Activated B cell treated with CpG ODN at 0.5 μM for 24 hours (primary cell): ENCODE data around the gene ANKMY1. TPM values are rescaled to one million over a fixed set of nuclear protein-coding genes. Genes with fewer than 3 reads are reported as not detected.

Source experiments
- ATAC-seq: fragments of 200-7000 bp; cut with Tn5 transposase; one replicate; pipeline ENCODE4 v1.10.0; 2021; ENCODE audit warnings: low read depth, mild to moderate bottlenecking, moderate library complexity
- CTCF ChIA-PET: fragments of 350-600 bp; sonication (Branson Sonifier 250); formaldehyde crosslinking; loops from one replicate; lab custom pipeline; 2021; ENCODE audit warnings: antibody characterized with exemption; lab: Charles Lee
- POLR2A ChIA-PET: fragments of 350-600 bp; sonication (Branson Sonifier 250); formaldehyde crosslinking; loops from one replicate; lab custom pipeline; 2021; ENCODE audit warnings: antibody characterized with exemption; lab: Charles Lee
- DNase-seq: peaks from one replicate; pipeline ENCODE4 v3.0.0; 2022
- H3K27ac Mint-ChIP-seq: one replicate; pipeline ENCODE4 v1.8.0; 2020; ENCODE audit warnings: mixed read lengths
- H3K27me3 Mint-ChIP-seq: one replicate; pipeline ENCODE4 v1.8.0; 2021; ENCODE audit warnings: mixed read lengths
- H3K36me3 Mint-ChIP-seq: one replicate; pipeline ENCODE4 v1.8.0; 2021; ENCODE audit warnings: low read depth, mixed read lengths
- H3K4me1 Mint-ChIP-seq: one replicate; pipeline ENCODE4 v1.8.0; 2021; ENCODE audit warnings: mixed read lengths
- H3K4me3 Mint-ChIP-seq: one replicate; pipeline ENCODE4 v1.8.0; 2020; ENCODE audit warnings: mild to moderate bottlenecking, mixed read lengths
- H3K9me3 Mint-ChIP-seq: one replicate; pipeline ENCODE4 v1.8.0; 2020; ENCODE audit warnings: mixed read lengths
- CTCF ChIP-seq: fragments of 200-600 bp; IDR thresholded peaks from one replicate; pipeline ENCODE4 v1.8.0; 2022; ENCODE audit warnings: antibody characterized with exemption, mild to moderate bottlenecking
- intact Hi-C: fragments of 100-400 bp; cut with micrococcal nuclease; formaldehyde crosslinking; loops from one replicate; pipeline ENCODE4 v1.15.1; 2024
- total RNA-seq: library from RNA; stranded (reverse); gene quantifications from 2 replicates; pipeline ENCODE4 v1.2.3, GENCODE V29; 2022

The ANKMY1 gene
- total RNA-seq, 1 donor from 2014 or later, result 40.4 TPM

GRCh38 chr2:240538031-240538780 is 19.6 kb downstream of the ANKMY1 start:
- ATAC-seq (no peak), DNase-seq (no peak)
- Mint-ChIP-seq H3K27me3 (no peaks in the 10 kb centered on the region), H3K36me3 (peaks cover 57% of the 10 kb centered on the region), H3K4me1 (no peaks in the 10 kb centered on the region), H3K27ac (no peak overlapping the region), H3K4me3 (no peak overlapping the region), H3K9me3 (peaks cover 3% of the 10 kb centered on the region)
- TF ChIP-seq CTCF, result no peak
- ChIA-PET CTCF (interaction anchor here (1.1 kb wide), 1 partner anchor 24 kb away, joined by 4 read pairs; no protein-coding TSS in a partner anchor), POLR2A (interaction anchor here (1.1 kb wide), 1 partner anchor 28 kb away, joined by 3 read pairs; no protein-coding TSS in a partner anchor)
- intact Hi-C loops, result no loop called here

- ATAC-seq (no peak), DNase-seq (no peak)
- Mint-ChIP-seq H3K36me3 (peaks cover 73% of the 10 kb centered on the region), H3K27ac (no peak overlapping the region), H3K4me3 (no peak overlapping the region), H3K9me3 (peaks cover 22% of the 10 kb centered on the region), H3K4me1 (no peaks in the 10 kb centered on the region), H3K27me3 (no peaks in the 10 kb centered on the region)
- intact Hi-C loops, result no loop called here
- TF ChIP-seq CTCF, result no peak
- ChIA-PET CTCF (no interaction called here), POLR2A (no interaction called here)
These were observed 25.6 kb downstream of the ANKMY1 start for GRCh38 chr2:240532031-240532775.

GRCh38 chr2:240531038-240531437 is 26.8 kb downstream of the ANKMY1 start:
- CTCF ChIA-PET, result no interaction called here
- no peak for TF ChIP-seq CTCF
- POLR2A ChIA-PET, result no interaction called here
- Mint-ChIP-seq H3K4me1 (no peaks in the 10 kb centered on the region), H3K4me3 (no peak overlapping the region), H3K27me3 (no peaks in the 10 kb centered on the region), H3K36me3 (peaks cover 77% of the 10 kb centered on the region), H3K27ac (no peak overlapping the region), H3K9me3 (peaks cover 24% of the 10 kb centered on the region)
- ATAC-seq (no peak), DNase-seq (no peak)
- intact Hi-C loops, result no loop called here

GRCh38 chr2:240530181-240530580 is 27.6 kb downstream of the ANKMY1 start:
- Mint-ChIP-seq H3K4me1 (no peaks in the 10 kb centered on the region), H3K27ac (no peak overlapping the region), H3K9me3 (peaks cover 24% of the 10 kb centered on the region), H3K36me3 (peaks cover 81% of the 10 kb centered on the region), H3K4me3 (no peak overlapping the region), H3K27me3 (no peaks in the 10 kb centered on the region)
- ChIA-PET CTCF (no interaction called here), POLR2A (no interaction called here)
- ATAC-seq (no peak), DNase-seq (no peak)
- no peak for TF ChIP-seq CTCF
- intact Hi-C loops, result no loop called here

- H3K27ac Mint-ChIP-seq, result no peak overlapping the region
- intact Hi-C loops, result no loop called here
- ChIA-PET POLR2A (no interaction called here), CTCF (no interaction called here)
- TF ChIP-seq CTCF, result no peak
- peaks cover 29% of the 10 kb centered on the region for H3K9me3 Mint-ChIP-seq
- H3K4me3 Mint-ChIP-seq, result no peak overlapping the region
- ATAC-seq (no peak), DNase-seq (no peak)
- peaks cover 80% of the 10 kb centered on the region for H3K36me3 Mint-ChIP-seq
- H3K4me1 Mint-ChIP-seq, result no peaks in the 10 kb centered on the region
- H3K27me3 Mint-ChIP-seq, result no peaks in the 10 kb centered on the region
These were observed 28.3 kb downstream of the ANKMY1 start for GRCh38 chr2:240529344-240529999.
